Activated effector memory CD4-positive, alpha-beta T cell treated with anti-CD3 and anti-CD28 coated beads, Interleukin-2, amount 50 U/mL, for 16 hours (primary cell): ENCODE measurements around the gene KHNYN.
A peak's percentile ranks its signal among the peaks of the same experiment; 100 is the strongest.
"Not testable (repeated sequence)": the region's sequence is repeated elsewhere in the genome, so short reads cannot be mapped to it uniquely, and the experiment has no call there.

Experiments used
- DNase-seq: peaks from one replicate; pipeline ENCODE4 v3.0.0-alpha.2; 2020

The KHNYN gene

GRCh38 chr14:24439257-24439656 is 9.5 kb downstream of the KHNYN start:
- DNase-seq, result no peak

DNA sequence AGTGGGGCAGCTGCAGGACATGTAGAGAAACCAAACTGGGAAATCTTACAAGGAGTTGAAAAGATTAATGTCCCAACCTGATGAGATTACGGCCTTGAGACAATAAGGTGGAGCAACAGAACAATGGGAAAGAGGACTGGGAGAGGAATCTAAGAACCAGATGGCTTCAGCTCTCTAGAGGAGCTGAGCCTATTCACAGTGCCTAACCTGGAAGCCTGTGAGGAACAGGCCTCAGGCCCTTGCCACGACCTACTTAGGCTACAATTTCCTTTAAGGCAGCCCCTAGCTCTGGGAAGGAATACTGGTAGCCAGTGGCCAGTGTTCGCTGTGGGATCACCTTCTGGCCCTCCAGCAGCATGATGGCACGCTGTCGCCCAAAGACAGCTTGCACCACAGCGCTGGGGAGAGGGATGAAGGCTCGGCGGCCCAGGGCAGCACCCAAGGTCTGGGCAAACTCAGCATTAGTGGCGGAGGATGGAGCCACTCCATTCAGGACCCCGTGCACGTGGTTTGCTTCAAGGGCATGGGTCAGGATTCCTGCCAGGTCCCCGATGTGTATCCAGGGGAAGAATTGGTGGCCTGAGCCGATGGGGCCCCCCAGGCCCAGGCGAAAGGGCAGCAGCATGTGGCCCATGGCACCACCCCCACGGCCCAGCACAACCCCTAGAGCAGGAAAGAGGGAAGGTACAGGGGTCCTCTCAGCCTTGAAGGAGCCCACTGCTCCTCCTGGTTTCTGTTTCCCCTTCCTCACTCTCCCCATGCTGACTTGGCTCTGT is 10.3 kb downstream of the KHNYN start:
- no peak for DNase-seq

- DNase-seq, result no peak
These were observed 11.0 kb downstream of the KHNYN start for GRCh38 chr14:24440606-24441399.

DNA sequence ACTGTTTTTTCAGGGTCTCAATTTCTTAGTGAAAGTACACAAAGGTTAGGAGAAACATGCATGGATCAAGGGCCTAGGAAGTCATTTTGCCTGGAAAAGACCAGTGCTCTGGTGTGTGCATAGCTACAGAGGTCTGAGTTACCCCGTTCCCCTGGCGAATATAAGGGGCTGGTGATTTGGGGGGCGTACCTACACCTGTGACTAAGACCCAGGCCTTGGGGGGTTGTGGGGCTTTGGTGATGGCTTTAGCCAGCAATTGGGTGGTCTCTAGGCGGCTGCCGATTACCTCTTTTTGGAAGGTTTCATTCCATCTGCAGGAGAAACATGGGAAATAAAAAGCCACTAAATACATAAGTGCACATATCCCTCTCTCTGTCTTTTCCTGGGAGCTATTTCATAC is 11.7 kb downstream of the KHNYN start:
- DNase-seq, result no peak

GRCh38 chr14:24441904-24442239 is 12.1 kb downstream of the KHNYN start:
- no peak for DNase-seq

DNA sequence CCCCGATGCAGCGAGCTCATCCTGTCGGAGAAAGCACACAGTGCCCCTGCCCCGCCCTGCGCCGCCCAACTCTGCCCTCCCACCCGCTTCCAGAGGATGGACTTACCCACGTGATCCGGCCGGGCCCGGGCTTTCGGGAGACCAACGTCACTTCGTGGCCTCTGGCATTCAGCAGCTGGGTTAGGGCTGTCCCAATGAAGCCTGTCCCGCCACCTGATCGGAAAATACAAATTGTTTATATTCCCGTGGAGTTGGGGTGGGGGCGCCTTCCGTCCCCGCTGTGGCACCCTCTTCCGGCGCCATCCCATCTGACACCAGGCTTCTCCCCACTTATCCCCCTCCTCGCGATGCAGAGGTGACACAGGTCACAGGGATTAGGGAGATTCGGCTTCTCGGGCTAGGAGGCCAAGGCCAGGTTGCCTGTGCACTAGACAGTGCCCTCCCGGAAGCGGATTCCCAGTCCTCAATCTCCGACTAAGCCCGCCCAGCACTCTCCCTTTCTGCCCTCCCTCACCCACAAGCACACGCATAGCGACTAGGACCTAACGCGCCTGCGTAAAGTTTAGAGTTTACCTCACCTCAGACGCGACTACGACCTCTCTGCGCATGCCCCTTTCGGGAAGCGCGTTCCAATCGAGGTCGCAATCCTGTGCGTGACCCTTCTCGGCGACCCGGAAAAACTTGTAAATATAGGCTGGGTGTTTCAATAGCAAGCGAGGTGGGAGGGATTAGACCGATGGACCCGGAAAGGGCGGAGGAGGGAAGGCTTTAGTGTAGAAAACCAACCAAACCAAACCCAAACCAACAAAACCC is 12.7 kb downstream of the KHNYN start, which contains the start of gene SDR39U1:
SDR39U1 (minus strand) TSS at position 537 of the 813 bp plus-strand sequence; CDS start at position 530, 7 bp downstream.
- peak; percentile 98 for DNase-seq

DNA sequence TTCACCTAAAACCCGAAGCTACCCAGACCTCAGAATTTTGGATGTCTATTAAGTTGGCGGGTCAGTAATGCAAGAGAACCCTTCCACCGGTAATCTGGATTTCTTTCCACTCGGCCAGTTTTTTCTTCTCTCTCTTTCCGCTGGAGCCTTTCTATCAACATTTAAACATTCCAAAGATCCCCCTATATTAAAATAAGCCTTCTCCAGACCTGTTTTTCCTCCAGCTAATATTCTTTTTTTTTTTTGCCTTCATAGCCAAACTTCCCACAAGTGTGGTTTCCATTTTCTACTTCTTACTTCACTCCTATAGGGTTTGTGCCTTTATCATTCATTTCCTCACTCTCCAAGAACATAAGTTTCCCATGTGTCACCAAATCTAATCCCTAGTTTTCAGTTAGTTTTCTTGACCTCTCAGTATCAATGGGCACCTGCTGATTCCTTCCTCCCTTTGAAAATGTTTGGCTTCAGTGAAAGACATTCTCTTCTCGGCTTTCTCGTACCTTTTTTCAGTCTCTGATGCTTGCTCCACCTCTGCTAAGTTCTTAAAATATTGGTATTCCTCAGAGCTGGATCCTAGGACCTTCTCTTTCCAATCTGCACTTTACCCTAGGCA is 13.4 kb downstream of the KHNYN start:
- DNase-seq, result no peak

- not testable (repeated sequence) for DNase-seq
These were observed 21.1 kb downstream of the KHNYN start for GRCh38 chr14:24450828-24451227.

GRCh38 chr14:24456980-24457379 is 27.2 kb downstream of the KHNYN start:
- no peak for DNase-seq

DNA sequence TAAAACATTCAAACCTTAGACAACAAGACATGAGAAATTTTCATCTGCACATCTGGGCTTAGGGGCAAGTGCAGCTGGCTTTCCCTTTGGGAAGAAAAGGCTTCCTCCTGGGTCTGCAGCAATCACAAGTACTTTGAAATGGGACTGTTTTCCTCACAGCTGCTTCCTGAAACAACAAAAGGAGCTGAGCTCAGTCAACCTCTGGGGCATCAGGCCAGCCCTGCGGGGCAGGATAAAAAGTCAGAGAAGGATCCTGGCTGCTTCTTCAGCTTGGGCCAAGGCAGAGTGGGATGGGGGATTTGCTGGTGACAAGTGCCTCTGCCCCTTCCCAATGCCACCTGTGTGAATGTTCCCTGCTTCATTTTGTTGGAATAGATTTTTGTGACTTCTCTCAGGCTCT is 29.0 kb downstream of the KHNYN start:
- DNase-seq, result no peak

- DNase-seq, result no peak
These were observed 29.6 kb downstream of the KHNYN start for GRCh38 chr14:24459331-24459730.

GRCh38 chr14:24461336-24461735 is 31.6 kb downstream of the KHNYN start:
- no peak for DNase-seq

DNA sequence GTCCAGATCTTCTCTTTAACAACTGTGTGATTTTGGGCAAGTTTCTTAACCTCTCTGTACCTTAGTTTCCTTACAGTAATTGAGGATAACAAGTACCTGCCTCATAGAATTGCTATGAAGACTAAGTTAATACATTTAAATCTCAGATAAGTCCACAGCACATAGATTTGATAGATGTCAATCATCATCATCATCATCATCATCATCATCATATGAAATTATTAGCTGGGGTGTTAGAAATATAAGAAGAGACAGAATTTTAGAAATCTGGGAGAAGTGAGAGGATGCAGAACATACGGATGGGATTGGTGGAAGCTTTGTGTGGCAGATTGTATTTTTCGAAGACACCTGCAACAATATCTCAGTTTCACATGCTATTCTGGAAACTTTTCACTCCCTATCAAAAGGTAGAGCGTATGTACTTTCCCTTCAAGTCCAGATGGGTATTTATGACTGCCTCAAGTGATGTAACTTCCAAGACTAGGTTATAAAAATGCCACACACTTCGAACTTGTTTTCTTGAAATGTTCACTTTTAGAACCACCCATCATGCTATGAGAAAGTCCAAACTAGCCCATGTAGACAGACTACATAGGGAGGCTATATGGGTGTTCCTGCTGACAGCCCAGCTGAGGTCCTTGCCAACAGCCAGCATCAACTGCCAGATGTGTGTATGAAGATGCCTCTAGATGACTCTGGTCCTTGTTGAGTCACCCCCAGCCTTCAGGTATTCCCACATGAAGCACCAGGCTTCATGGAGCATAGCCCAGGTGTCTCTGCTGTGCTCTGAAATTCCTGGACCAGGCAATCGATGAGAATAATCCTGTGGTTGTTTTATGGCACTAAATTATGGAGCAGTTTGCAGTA is 33.5 kb downstream of the KHNYN start:
- DNase-seq, result no peak

DNA sequence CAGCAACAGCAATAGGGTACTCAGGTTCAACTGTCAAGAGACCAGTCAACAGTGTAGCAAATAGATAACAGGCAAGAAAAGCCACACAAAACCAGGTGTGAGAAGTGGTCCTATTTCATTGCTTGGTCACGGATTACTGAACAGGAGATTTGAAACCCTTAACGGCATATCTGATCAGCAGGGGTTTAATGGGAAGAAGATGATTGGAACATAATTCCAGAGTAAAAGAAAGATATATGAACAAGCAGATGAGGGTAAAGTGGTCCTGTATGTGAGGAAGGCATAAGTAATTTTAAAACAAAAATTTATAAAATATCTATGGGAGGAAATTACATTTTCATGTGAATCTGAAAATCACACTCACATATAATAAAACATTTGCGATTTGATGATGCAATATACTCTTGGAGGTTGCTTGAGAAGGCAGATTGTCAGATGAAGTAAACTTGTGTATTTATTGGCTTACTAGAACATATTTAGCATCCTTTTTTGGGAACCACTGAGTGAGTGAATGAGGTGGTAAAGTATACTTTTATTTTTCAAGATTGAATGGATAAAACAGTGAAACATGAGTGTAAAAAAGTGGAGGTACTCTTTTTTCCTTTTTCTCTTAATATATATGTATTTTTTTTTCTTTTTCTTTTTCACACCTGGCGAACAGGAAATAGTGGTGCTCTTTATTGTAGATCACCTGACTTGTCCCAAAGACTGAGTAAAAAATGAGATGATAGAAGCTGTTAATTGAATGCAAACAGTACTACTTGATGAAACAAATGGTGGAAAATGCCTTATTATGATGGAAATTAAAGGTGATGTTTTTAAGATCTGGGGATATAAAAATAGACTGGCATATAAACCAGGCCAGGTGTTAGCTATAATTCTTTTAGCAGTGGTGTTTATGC is 34.4 kb downstream of the KHNYN start:
- DNase-seq, result no peak

- no peak for DNase-seq
These were observed 35.6 kb downstream of the KHNYN start for GRCh38 chr14:24465368-24465767.

DNA sequence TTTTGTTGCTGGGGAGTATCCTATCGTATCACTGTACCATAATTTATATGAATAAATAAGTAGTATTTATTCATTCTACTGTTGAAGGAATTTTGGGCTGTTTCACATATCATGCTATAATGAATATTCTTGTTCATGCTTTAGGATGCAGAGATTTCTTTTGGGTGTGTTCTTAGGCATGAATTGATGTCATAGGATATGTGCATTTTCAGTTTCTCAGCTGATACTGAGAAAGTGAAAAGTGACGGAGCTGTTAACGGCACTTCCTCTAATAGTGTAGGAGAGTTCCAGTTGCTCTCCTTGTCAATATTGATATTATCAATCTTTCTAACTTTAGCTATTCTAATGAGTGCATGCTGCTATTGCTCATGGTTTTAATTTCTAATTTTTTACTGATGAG is 36.1 kb downstream of the KHNYN start:
- no peak for DNase-seq

GRCh38 chr14:24470450-24470849 is 40.7 kb downstream of the KHNYN start:
- not testable (repeated sequence) for DNase-seq

- DNase-seq, result no peak
These were observed 43.5 kb downstream of the KHNYN start for GRCh38 chr14:24473211-24473610.

- no peak for DNase-seq
These were observed 45.5 kb downstream of the KHNYN start for GRCh38 chr14:24475261-24475660.

- not testable (repeated sequence) for DNase-seq
These were observed 50.2 kb downstream of the KHNYN start for GRCh38 chr14:24479999-24480398.
